Measurements from ENCODE around the gene KRT83.

DNA sequence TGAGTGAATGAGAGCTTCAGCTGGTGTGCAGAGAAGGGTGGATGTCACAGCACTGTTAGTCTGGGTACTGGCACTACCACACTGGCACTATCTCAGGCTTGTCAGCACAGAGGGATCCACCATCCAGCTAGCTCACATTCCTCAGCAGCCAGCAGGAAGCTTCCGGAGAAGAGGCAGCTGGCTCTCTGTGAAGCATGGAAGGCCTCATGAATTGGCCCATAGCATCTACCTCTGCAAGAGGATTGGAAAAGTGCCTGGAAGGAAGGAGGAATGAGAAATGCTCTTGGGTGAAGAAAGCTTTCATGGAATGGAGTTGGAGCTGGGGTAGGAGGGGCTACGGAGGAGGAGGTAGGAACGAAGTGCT, 9.9 kb downstream of the KRT83 start:
- TF ChIP-seq CTCF (IDR thresholded peaks at IDR 0.05) (no peak), EZH2 (IDR thresholded peaks at IDR 0.05; ENCODE audit: borderline replicate concordance, insufficient read depth, low read depth, low read length, poor library complexity, severe bottlenecking) (no peak)
